Liver (tissue), 9 donors: ENCODE data around the gene FYCO1. TPM values are rescaled to one million over a fixed set of nuclear protein-coding genes. Genes with fewer than 3 reads are reported as not detected.

ENCODE experiments used
- DNase-seq: peaks from one replicate; pipeline ENCODE4 v3.0.0-alpha.2; 2017; ENCODE audit warnings: low spot score
- H3K27ac ChIP-seq, 2 donors: one replicate each; pipeline ENCODE4 v1.7.0; 2013; ENCODE audit warnings: inconsistent platforms in 2 of 2, low read length in 2 of 2, control low read depth in 1 of 2, low read depth in 1 of 2, mild to moderate bottlenecking in 1 of 2
- H3K27me3 ChIP-seq, 4 donors: one replicate each; pipeline versions ENCODE4 v1.6.1 to v1.7.0; 2013; ENCODE audit warnings: low read length in 3 of 4, inconsistent platforms in 1 of 4, mild to moderate bottlenecking in 1 of 4, moderate library complexity in 1 of 4; ENCODE audit not compliant: control insufficient read depth in 4 of 4, insufficient read depth in 4 of 4
- H3K36me3 ChIP-seq, 4 donors: one replicate each; pipeline versions ENCODE4 v1.6.1 to v1.7.0; 2013; ENCODE audit warnings: low read length in 3 of 4, mild to moderate bottlenecking in 3 of 4, low read depth in 1 of 4, moderate library complexity in 1 of 4; ENCODE audit not compliant: control insufficient read depth in 4 of 4, insufficient read depth in 3 of 4
- H3K4me1 ChIP-seq, 4 donors: one replicate each; pipeline versions ENCODE4 v1.6.1 to v1.7.0; 2013; ENCODE audit warnings: low read length in 3 of 4, mild to moderate bottlenecking in 3 of 4, moderate library complexity in 1 of 4; ENCODE audit not compliant: control insufficient read depth in 4 of 4, insufficient read depth in 4 of 4
- H3K4me3 ChIP-seq, 3 donors: one replicate each; pipeline versions ENCODE4 v1.6.1 to v1.7.0; 2013; ENCODE audit warnings: low read length in 3 of 3, control low read depth in 1 of 3, low read depth in 1 of 3, mild to moderate bottlenecking in 1 of 3
- H3K9ac ChIP-seq, 2 donors: one replicate each; pipeline ENCODE4 v1.7.0; 2013; ENCODE audit warnings: low read length in 2 of 2, mild to moderate bottlenecking in 2 of 2, moderate library complexity in 2 of 2, control low read depth in 1 of 2, low read depth in 1 of 2
- H3K9me3 ChIP-seq, 4 donors: one replicate each; pipeline versions ENCODE4 v1.6.1 to v1.7.0; 2013; ENCODE audit warnings: low read length in 3 of 4; ENCODE audit not compliant: control insufficient read depth in 4 of 4
- EGR1 ChIP-seq, 2 donors: IDR thresholded peaks; 2 replicates each; pipeline ENCODE4 v1.6.1; 2016 to 2018; ENCODE audit warnings: antibody characterized with exemption in 2 of 2, low read depth in 2 of 2
- FOXA1 ChIP-seq: IDR thresholded peaks from 2 replicates; pipeline ENCODE4 v1.6.1; 2016; ENCODE audit warnings: antibody characterized with exemption
- HNF4A ChIP-seq, 2 donors: conservative IDR thresholded peaks; 2 replicates each; pipeline ENCODE4 v1.6.1; 2016; ENCODE audit warnings: antibody characterized with exemption in 2 of 2, mild to moderate bottlenecking in 2 of 2
- HNF4G ChIP-seq: IDR thresholded peaks from 2 replicates; pipeline ENCODE4 v1.6.1; 2016; ENCODE audit warnings: antibody characterized with exemption
- JUND ChIP-seq, 2 donors: IDR thresholded peaks; 2 replicates each; pipeline ENCODE4 v1.6.1; 2016; ENCODE audit warnings: antibody characterized with exemption in 2 of 2
- NR2F2 ChIP-seq: IDR thresholded peaks from 2 replicates; pipeline ENCODE4 v1.6.1; 2016; ENCODE audit warnings: antibody characterized with exemption
- RXRA ChIP-seq, 2 donors: IDR thresholded peaks; 2 replicates each; pipeline ENCODE4 v1.6.1; 2017 to 2018; ENCODE audit warnings: antibody characterized with exemption in 2 of 2, mild to moderate bottlenecking in 1 of 2
- TAF1 ChIP-seq: conservative IDR thresholded peaks from 2 replicates; pipeline ENCODE4 v1.6.1; 2016; ENCODE audit warnings: antibody characterized with exemption, mild to moderate bottlenecking
- YY1 ChIP-seq: IDR thresholded peaks from 2 replicates; pipeline ENCODE4 v1.6.1; 2016; ENCODE audit warnings: antibody characterized with exemption, mild to moderate bottlenecking
- WGBS: extraction: QIAGEN DNeasy Blood & Tissue Kit; methylation state at CpG from one replicate; pipeline ENCODE4 v1.1.7; 2013; 5-methylcytosine and 5-hydroxymethylcytosine counted together
- polyA plus RNA-seq, 2 donors: library from polyadenylated mRNA; stranded (reverse) in 1 of 2; unstranded in 1 of 2; fragments of 200-250 nt in 1 of 2; fragments of >200 nt in 1 of 2; fragmentation: Nextera tagmentation in 1 of 2; extraction: Ambion mirVana in 1 of 2; gene quantifications; one replicate each; pipeline versions ENCODE4 v1.2.1 to v1.2.3, GENCODE V29; 2013 to 2015
- total RNA-seq, 2 donors: library from RNA; depleted of rRNA; stranded (reverse); fragments of >200 nt; gene quantifications; one replicate each; pipeline ENCODE4 v1.2.3, GENCODE V29; 2014
- TF ChIP-seq, protein P1 (sequence below): IDR thresholded peaks from 2 replicates; pipeline ENCODE4 v1.6.1; 2016; ENCODE audit warnings: antibody characterized with exemption
- TF ChIP-seq, protein P2 (sequence below): IDR thresholded peaks from 2 replicates; pipeline ENCODE4 v1.6.1; 2016; ENCODE audit warnings: antibody characterized with exemption
- TF ChIP-seq, protein P3 (sequence below): IDR thresholded peaks from 2 replicates; pipeline ENCODE4 v1.6.1; 2016; ENCODE audit warnings: antibody characterized with exemption
- TF ChIP-seq, protein P4 (sequence below): fragments of 150-350 bp; IDR thresholded peaks from 2 replicates; pipeline ENCODE4 v1.5.1; 2017; ENCODE audit warnings: improper control_type of control experiment, low read depth, low read length; ENCODE audit not compliant: missing input control
- TF ChIP-seq, protein P5 (sequence below): IDR thresholded peaks from 2 replicates; pipeline ENCODE4 v1.6.1; 2016; ENCODE audit warnings: antibody characterized with exemption, mild to moderate bottlenecking
- donor health status: healthy.
- donor health status: healthy.
- donor health status: healthy.
- donor health status: healthy.
- donor health status: healthy.

The FYCO1 gene
- total and polyA plus RNA-seq, 4 donors: 3.0 to 17.1 (median 10.2) TPM

DNA sequence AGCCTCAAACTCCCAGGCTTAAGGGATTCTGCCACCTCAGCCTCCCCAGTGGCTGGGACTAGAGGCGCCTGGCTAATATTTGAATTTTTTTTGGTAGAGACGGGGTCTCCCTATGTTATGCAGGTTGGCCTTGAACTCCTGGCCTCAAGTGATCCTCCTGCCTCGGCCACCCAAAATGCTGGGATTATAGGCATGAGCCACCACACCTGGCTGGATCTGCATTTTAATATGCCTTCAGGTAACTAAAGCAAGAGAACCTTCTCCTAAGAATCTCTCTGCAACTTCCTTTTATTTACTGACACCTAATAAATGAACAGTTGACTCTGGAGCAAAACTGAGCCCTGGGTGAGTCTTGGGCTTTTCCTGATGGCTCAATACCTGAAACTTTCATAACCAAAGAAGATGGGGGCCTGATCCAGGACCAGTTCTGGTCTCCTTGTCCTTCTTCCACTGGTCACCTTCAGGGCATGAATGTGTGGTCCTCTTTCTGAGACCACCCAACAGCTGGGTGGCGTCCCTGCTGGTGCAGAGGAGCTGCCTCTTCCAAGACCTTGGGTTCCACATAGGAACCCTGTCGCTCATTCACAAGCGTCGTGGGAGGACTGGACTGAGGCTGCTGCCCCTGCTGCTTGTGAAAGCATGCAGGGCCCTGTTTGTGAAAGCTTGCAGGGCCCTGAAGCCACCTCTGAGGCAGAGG is 81.1 kb downstream of the FYCO1 start:
- Histone ChIP-seq H3K9me3 (no peaks in the 10 kb centered on the region), H3K27ac (no peak overlapping the region), H3K4me1 (no peaks in the 10 kb centered on the region), H3K9ac (no peak overlapping the region), H3K36me3 (peaks cover 0 to 6% (median 2%) of the 10 kb centered on the region in 4 donors), H3K27me3 (no peaks in the 10 kb centered on the region), H3K4me3 (no peak overlapping the region)
- WGBS: 93% methylated on average over 7 of the region's 7 CpGs
- no peak for DNase-seq
- TF ChIP-seq TAF1: no peak
- no peak for TF ChIP-seq EGR1 (IDR thresholded peaks at IDR 0.05; ENCODE audit: low read depth in 2 of 2)
- TF ChIP-seq, protein P1, sequence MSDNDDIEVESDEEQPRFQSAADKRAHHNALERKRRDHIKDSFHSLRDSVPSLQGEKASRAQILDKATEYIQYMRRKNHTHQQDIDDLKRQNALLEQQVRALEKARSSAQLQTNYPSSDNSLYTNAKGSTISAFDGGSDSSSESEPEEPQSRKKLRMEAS: no peak
- TF ChIP-seq RXRA (IDR thresholded peaks at IDR 0.05): no peak
- TF ChIP-seq, protein P2, sequence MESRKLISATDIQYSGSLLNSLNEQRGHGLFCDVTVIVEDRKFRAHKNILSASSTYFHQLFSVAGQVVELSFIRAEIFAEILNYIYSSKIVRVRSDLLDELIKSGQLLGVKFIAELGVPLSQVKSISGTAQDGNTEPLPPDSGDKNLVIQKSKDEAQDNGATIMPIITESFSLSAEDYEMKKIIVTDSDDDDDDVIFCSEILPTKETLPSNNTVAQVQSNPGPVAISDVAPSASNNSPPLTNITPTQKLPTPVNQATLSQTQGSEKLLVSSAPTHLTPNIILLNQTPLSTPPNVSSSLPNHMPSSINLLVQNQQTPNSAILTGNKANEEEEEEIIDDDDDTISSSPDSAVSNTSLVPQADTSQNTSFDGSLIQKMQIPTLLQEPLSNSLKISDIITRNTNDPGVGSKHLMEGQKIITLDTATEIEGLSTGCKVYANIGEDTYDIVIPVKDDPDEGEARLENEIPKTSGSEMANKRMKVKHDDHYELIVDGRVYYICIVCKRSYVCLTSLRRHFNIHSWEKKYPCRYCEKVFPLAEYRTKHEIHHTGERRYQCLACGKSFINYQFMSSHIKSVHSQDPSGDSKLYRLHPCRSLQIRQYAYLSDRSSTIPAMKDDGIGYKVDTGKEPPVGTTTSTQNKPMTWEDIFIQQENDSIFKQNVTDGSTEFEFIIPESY: no peak
- TF ChIP-seq HNF4A (conservative IDR thresholded peaks at IDR 0.05): no peak
- TF ChIP-seq YY1: no peak

DNA sequence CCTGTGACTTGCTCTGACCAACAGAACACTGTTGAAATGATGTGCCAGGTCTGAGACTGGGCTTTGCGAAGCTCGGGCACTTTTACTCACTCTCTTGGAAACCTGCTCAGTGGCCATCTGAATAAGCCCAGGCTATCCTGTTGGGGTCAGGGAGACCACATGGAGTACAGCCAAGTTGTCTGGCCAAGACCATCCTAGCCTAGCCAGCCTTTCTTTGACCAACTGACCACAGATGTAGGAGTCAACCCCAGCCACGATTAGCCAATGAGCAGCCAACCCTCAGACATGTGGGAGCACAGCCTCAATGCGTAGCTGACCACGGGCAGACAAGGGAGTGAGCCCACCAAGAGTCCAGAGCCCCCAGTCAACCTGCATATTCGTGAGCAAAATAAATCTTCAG is 83.2 kb downstream of the FYCO1 start:
- 91% methylated on average over 6 of the region's 6 CpGs for WGBS
- no peak for DNase-seq
- H3K36me3 ChIP-seq: no peaks in the 10 kb centered on the region
- H3K9me3 ChIP-seq: no peaks in the 10 kb centered on the region
- no peak overlapping the region for H3K9ac ChIP-seq
- H3K27ac ChIP-seq: no peak overlapping the region
- no peak overlapping the region for H3K4me3 ChIP-seq
- TF ChIP-seq, protein P3, sequence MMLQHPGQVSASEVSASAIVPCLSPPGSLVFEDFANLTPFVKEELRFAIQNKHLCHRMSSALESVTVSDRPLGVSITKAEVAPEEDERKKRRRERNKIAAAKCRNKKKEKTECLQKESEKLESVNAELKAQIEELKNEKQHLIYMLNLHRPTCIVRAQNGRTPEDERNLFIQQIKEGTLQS: no peak
- TF ChIP-seq NR2F2 (no peak), JUND (IDR thresholded peaks at IDR 0.05) (no peak)
- TF ChIP-seq, protein P4, sequence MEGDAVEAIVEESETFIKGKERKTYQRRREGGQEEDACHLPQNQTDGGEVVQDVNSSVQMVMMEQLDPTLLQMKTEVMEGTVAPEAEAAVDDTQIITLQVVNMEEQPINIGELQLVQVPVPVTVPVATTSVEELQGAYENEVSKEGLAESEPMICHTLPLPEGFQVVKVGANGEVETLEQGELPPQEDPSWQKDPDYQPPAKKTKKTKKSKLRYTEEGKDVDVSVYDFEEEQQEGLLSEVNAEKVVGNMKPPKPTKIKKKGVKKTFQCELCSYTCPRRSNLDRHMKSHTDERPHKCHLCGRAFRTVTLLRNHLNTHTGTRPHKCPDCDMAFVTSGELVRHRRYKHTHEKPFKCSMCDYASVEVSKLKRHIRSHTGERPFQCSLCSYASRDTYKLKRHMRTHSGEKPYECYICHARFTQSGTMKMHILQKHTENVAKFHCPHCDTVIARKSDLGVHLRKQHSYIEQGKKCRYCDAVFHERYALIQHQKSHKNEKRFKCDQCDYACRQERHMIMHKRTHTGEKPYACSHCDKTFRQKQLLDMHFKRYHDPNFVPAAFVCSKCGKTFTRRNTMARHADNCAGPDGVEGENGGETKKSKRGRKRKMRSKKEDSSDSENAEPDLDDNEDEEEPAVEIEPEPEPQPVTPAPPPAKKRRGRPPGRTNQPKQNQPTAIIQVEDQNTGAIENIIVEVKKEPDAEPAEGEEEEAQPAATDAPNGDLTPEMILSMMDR: no peak
- H3K27me3 ChIP-seq: no peaks in the 10 kb centered on the region
- H3K4me1 ChIP-seq: no peaks in the 10 kb centered on the region

DNA sequence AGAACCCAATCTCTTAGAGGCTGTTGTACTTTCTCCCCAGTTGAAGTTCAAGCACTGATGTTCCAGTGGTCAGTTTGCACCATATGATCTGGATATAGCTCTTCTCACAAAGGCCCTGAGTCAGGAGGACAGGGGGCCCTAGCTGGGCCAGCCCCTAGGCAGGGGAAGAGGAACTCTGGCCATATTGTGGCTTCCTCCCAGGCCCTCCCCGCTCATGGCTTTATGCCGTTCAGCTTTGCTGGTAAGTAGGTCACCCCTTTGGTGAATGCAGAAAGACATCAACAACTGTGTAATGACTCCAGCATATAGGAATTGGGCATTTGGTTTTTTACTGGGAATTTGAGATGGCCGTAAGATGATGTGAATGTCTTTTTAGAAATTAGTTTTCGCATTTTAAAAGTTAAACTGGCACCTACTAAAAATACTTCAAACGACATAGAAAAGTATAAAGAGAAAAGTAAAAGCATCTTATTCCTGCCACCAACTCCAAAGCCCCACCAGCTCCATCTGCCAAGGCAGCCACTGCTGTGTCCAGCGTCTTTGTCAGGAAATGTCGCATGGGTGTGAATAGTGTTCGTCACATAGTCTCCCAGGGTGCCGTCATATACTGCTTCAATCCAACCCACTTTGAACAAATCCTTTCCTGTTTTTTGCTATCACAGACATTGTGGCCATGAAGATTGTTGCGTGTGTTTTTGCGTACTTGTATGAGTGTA is 84.0 kb downstream of the FYCO1 start:
- no peak for DNase-seq
- 94% methylated on average over 11 of the region's 11 CpGs for WGBS
- no peaks in the 10 kb centered on the region for H3K27me3 ChIP-seq
- no peaks in the 10 kb centered on the region for H3K36me3 ChIP-seq
- H3K9ac ChIP-seq: no peak overlapping the region
- H3K27ac ChIP-seq: no peak overlapping the region
- no peaks in the 10 kb centered on the region for H3K9me3 ChIP-seq
- H3K4me1 ChIP-seq: no peaks in the 10 kb centered on the region
- H3K4me3 ChIP-seq: no peak overlapping the region
- TF ChIP-seq FOXA1 (no peak), EGR1 (IDR thresholded peaks at IDR 0.05; ENCODE audit: low read depth in 2 of 2) (no peak), JUND (IDR thresholded peaks at IDR 0.05) (no peak), HNF4A (conservative IDR thresholded peaks at IDR 0.05) (no peak), HNF4G (no peak), YY1 (no peak), RXRA (IDR thresholded peaks at IDR 0.05) (no peak), NR2F2 (no peak)
- TF ChIP-seq, protein P2: no peak
- TF ChIP-seq, protein P3: no peak
- TF ChIP-seq, protein P5, sequence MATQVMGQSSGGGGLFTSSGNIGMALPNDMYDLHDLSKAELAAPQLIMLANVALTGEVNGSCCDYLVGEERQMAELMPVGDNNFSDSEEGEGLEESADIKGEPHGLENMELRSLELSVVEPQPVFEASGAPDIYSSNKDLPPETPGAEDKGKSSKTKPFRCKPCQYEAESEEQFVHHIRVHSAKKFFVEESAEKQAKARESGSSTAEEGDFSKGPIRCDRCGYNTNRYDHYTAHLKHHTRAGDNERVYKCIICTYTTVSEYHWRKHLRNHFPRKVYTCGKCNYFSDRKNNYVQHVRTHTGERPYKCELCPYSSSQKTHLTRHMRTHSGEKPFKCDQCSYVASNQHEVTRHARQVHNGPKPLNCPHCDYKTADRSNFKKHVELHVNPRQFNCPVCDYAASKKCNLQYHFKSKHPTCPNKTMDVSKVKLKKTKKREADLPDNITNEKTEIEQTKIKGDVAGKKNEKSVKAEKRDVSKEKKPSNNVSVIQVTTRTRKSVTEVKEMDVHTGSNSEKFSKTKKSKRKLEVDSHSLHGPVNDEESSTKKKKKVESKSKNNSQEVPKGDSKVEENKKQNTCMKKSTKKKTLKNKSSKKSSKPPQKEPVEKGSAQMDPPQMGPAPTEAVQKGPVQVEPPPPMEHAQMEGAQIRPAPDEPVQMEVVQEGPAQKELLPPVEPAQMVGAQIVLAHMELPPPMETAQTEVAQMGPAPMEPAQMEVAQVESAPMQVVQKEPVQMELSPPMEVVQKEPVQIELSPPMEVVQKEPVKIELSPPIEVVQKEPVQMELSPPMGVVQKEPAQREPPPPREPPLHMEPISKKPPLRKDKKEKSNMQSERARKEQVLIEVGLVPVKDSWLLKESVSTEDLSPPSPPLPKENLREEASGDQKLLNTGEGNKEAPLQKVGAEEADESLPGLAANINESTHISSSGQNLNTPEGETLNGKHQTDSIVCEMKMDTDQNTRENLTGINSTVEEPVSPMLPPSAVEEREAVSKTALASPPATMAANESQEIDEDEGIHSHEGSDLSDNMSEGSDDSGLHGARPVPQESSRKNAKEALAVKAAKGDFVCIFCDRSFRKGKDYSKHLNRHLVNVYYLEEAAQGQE: no peak
- TF ChIP-seq, protein P1: no peak
